Superior temporal gyrus (tissue), 1 donor: Measurements from ENCODE around the gene AKAP8.
"Not testable (repeated sequence)": the region's sequence is repeated elsewhere in the genome, so short reads cannot be mapped to it uniquely, and the experiment has no call there.

Experiments used
- DNase-seq: peaks from one replicate; pipeline ENCODE4 v3.0.0-alpha.2; 2016; ENCODE audit errors: extremely low spot score

The AKAP8 gene

GRCh38 chr19:15379083-15379998 is at the start of gene AKAP8:
AKAP8 (minus strand) TSS chr19:15379787; CDS start chr19:15379731, 56 bp downstream.
- peak; percentile 98 for DNase-seq

DNA sequence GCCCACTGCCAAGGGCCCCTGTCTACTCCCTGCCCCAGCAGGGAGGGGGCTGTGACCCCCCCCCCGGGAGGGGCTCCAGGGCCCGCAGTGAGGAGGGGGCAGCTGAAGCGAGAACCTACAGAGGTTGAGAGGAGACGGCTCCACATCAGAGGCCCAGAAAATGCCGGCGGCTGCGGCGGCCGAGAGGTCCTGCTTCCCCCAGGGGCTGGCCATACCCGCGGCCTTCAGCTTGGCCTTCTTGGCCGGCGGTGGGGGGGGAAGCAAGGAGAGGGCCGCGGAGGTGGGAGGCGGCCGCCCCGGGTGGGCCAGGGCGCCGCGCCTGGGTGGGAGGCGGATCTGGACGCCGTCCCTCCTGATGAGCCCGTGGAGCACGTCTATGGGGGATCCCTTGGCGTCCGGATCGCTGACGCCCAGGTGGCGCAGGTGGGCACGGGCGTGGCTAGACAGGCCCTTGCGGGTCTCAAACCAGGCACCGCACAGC is 48.4 kb upstream of the AKAP8 start:
- no peak for DNase-seq

- DNase-seq, result no peak
These were observed 47.7 kb upstream of the AKAP8 start for GRCh38 chr19:15427350-15427700.

DNA sequence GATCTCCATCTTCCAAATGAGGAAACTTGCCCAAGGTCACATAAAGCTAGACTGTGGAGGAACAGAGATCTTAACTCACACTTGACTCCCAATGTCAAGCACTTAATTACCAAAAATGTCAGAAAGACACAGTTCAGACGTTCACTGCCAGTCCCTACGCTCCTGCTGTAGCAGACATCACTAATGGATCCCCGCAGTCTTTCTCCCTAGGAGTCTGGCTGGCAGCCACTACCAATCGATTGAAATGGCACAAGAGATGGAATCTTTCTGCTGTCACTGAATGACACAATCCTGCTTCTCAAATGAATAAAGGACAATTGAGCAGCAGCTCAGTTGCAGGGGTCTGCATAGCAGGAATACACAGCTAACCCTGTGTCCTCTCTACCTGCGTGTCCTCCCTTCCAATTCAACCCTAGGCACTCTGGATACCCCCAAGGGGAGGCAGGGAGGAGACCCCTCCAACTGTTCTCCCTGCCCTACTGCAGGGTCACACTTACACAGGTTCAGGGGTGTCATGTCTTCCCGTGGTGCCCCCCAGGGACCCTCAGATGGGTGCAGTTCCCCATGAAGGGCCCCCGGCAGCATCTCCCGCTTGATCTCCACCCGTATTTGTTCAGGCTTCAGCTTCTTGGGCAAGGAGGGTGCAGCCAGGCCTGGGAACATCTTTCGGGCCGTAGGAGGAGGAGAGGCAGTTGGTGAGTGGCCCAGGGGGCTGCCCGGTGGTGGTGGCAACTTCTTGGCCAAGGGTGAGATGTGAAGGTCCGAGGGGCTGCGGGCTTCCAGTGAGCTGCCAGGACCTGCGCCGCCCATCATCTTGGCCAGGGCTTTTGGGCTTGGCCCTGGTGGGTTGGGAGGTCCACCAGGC is 47.1 kb upstream of the AKAP8 start:
- no peak for DNase-seq

DNA sequence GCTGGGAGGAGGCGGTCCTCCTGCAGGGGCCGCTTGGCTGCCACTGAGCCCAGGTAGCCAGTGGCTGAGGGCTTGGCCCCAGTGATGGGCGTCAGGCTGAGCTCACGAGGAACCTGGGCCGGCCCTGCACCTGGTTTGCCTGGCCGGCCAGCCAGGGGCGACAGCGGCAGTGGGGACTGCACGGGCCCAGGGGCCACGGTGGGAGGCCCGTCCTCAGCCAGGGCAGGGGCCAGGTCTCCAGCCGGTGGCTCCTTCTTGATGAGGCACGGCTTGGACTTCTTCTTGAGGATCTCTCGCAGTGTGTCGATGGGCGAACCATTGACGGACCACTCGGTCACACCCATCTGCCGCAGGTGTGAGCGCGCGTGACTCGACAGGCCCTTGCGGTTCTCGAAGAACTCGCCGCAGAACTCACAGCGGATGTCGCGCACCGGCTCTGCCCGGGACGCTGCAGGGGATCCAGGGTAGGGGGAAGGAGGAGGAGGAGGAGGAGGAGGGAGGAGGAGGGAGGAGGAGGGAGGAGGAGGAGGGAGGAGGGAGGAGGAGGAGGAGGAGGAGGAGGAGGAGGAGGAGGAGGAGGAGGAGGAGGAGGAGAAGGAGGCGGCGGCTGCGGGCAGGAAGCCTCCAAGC is 45.8 kb upstream of the AKAP8 start:
- DNase-seq, result no peak

GRCh38 chr19:15424692-15425272 is 45.2 kb upstream of the AKAP8 start:
- DNase-seq, result no peak

GRCh38 chr19:15424121-15424520 is 44.5 kb upstream of the AKAP8 start:
- DNase-seq, result no peak

DNA sequence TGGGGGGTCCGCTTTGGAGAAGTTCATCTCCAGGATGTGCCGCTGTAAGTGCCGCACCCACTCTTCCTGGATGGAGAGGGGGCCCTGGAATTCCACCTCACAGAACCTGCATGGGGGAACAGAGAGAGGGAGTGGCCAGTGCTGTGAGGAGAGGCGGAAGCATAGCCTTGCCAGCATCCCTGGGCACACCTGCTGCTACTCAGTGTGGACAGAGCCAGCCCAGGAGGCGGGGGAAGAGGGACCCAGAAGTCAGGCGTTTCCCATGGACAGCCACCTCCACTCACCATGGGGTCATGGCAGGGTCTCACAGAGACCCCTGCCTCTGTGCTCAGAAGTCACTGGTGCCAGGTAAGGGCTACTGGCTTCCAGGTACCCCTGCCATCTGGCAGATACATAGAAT is 43.5 kb upstream of the AKAP8 start:
- DNase-seq, result no peak

GRCh38 chr19:15422296-15423075 is 42.9 kb upstream of the AKAP8 start:
- no peak for DNase-seq

DNA sequence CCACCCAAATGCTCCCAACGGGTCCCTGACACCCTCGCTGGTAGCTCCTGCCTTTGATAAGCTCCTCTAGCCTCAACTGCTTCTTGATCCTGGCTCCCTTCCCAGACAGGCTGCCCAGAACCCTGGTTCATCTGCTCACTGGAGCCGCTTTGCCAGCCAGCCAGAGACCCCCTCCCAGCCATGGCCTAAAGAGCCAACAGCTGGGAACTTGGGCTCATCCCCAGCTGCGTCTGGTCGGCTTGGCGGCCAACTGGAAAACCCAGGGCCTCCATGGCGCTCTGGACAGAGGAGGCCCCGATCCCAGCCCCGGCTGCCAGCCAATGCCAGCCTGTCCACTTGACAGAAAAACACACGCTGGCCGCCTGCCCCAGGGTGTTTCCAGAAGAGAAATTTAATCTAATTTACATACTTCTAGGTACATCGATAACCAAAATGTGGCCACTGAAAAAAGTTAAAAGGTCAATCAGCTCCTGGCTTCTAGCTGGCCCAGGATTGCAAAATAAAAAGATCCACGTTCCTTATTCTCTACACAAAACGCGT is 42.2 kb upstream of the AKAP8 start:
- peak; percentile 79 for DNase-seq

DNA sequence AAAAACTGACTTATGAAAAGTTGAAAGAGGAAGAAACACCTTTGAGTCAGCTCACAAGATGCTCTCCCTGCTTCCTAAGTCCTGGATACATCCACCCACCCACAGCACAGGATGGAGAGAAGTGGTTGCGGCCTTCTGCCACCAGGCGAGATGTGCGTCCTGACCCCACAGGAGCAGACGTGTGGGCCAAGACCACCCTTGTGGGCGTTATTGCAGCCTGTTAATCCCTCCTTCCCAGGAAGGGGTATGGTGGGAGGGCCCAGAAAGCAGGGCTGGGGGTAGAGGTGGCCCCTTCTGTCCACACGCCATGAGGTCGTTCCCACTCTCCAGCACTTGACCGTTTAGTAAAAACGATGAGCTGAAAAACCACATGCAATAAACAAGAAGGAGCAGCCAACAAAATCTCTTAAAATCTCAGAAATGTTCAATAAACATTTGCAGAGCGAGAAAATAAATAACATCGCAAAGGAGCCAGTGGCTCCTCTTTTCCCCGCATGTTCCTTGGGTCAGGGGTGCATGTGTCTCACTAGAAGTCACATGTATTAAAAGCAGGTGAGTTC is 41.6 kb upstream of the AKAP8 start:
- no peak for DNase-seq

DNA sequence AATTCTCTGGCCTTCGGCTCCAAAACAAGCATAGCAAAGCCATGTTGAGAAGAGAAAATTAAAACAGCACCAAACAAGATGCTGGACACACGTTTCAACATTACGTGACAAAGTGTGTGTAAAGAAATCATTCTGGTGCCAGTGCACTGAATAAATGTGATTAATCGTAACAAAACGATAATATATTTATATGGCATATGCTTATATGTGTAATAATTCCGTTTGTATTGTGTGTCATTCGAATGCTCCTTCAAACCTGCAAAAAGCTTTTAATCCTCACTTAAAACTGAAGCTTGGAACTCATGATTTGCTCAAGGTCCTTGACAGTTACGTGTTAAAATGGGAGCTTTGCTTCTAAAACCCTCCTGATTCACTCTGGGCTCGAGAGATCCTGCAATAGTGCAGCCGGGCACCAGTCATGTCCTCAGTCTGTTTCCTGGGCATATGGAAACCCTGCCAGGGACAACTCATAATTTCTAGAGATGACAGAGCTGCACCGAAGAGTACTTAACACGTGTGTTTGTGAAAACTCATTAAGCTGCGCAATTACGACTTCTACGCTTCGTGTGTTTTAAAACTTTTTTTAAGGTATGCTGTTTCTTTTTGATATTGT is 39.9 kb upstream of the AKAP8 start:
- no peak for DNase-seq

GRCh38 chr19:15418579-15419412 is 39.2 kb upstream of the AKAP8 start, which contains the start of gene AKAP8L:
AKAP8L (minus strand) TSS chr19:15418988; CDS start chr19:15418923, 65 bp downstream.
- peak; percentile 99 for DNase-seq

GRCh38 chr19:15418231-15418578 is 38.6 kb upstream of the AKAP8 start:
- no peak for DNase-seq

GRCh38 chr19:15417699-15418098 is 38.1 kb upstream of the AKAP8 start:
- no peak for DNase-seq

DNA sequence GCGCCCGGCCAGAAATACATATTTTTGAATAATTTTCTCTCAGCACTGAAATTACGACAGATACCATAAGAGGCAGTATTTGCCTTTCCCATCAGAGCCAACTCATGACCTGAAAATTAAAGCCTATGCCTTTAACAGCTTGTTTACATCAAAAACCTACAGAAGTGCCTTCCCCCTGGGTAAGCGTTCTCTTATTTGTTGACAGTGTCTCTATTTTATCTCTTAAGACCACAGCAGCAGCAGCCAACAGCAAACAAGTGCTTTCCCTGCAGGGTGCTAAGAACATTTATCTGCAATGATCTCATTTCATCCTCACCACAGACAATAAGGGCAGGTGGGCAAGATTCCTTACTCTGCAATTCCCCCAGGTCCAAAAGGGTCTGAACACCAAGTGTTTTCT is 33.2 kb upstream of the AKAP8 start:
- peak; percentile 24 for DNase-seq

DNA sequence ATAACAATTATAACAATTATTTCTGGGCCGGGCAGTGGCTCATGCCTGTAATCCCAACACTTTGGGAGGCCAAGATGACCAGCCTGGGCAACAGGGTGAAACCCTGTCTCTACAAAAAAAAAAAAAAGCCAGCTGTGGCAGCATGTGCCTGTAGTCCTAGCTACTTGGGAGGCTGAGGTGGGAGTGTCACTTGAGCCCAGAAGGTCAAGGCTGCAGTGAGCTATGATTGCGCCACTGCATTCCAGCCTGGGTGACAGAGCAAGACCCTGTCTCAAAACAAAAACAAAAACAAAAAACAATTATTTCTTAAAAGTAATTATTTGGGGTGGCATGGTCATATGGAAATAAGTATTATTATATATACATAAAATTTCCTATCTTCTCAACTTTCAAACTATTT is 31.8 kb upstream of the AKAP8 start:
- not testable (repeated sequence) for DNase-seq

- peak; percentile 55 for DNase-seq
These were observed 25.2 kb upstream of the AKAP8 start for GRCh38 chr19:15404780-15405211.
